ENCODE results near the gene SEMA3D.

The SEMA3D gene

DNA sequence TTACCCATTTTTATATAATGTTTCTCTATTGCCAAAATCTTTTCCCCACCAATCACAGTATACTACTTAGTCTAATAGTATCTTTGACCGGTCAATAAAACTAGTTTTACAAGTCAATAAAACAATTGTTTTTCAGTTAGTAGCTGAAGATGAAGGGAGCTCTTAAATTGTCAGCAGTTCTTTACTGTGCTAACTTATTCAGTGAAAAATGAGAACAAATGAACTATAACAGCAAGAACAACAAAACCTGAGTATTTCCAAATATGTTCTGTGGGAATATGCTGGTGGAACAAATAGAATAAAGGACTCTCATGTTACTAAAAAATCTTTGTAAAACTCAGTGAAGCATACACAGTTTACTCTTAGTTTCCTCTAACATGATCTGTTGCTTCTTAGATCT is 134.0 kb downstream of the SEMA3D start:
- TF ChIP-seq CTCF (IDR thresholded peaks at IDR 0.05; ENCODE audit: borderline replicate concordance, insufficient read depth, low read depth, low read length), result no peak
- no peak overlapping the region for H3K4me3 ChIP-seq (ENCODE audit: low read depth, low read length)

GRCh38 chr7:85052056-85052737 is 134.7 kb downstream of the SEMA3D start:
- no peak overlapping the region for H3K4me3 ChIP-seq (ENCODE audit: low read depth, low read length)
- no peak for TF ChIP-seq CTCF (IDR thresholded peaks at IDR 0.05; ENCODE audit: borderline replicate concordance, insufficient read depth, low read depth, low read length)

GRCh38 chr7:85046534-85046933 is 140.3 kb downstream of the SEMA3D start:
- TF ChIP-seq CTCF (IDR thresholded peaks at IDR 0.05; ENCODE audit: borderline replicate concordance, insufficient read depth, low read depth, low read length), result no peak
- H3K4me3 ChIP-seq (ENCODE audit: low read depth, low read length), result no peak overlapping the region

GRCh38 chr7:85041605-85042216 is 145.1 kb downstream of the SEMA3D start:
- no peak overlapping the region for H3K4me3 ChIP-seq (ENCODE audit: low read depth, low read length)
- TF ChIP-seq CTCF (IDR thresholded peaks at IDR 0.05; ENCODE audit: borderline replicate concordance, insufficient read depth, low read depth, low read length), result peak; percentile 49; the same call in 1 of the 2 replicates

GRCh38 chr7:85039196-85039923 is 147.5 kb downstream of the SEMA3D start:
- TF ChIP-seq CTCF (IDR thresholded peaks at IDR 0.05; ENCODE audit: borderline replicate concordance, insufficient read depth, low read depth, low read length), result no peak
- H3K4me3 ChIP-seq (ENCODE audit: low read depth, low read length), result no peak overlapping the region

GRCh38 chr7:85038466-85038865 is 148.4 kb downstream of the SEMA3D start:
- no peak overlapping the region for H3K4me3 ChIP-seq (ENCODE audit: low read depth, low read length)
- no peak for TF ChIP-seq CTCF (IDR thresholded peaks at IDR 0.05; ENCODE audit: borderline replicate concordance, insufficient read depth, low read depth, low read length)

Data from GM12875 (cell line).